Peyer's patch (tissue), 4 donors: ENCODE data around the gene GRIK4.

Experiments
- POLR2A ChIP-seq, 2 donors: fragments of 450-650 bp; IDR thresholded peaks; one replicate each; pipeline ENCODE4 v1.5.1; 2017; ENCODE audit warnings: antibody characterized with exemption in 2 of 2, mild to moderate bottlenecking in 2 of 2, moderate library complexity in 2 of 2
- TF ChIP-seq, protein P1 (sequence below), 6 experiments: fragments of 450-650 bp in 4 of 6; fragments of 200-600 bp in 2 of 6; sonication (generic) in 1 of 6; IDR thresholded peaks; one replicate each; pipeline ENCODE4 v1.5.1; 2017 to 2019; ENCODE audit warnings: antibody characterized with exemption in 6 of 6, mild to moderate bottlenecking in 3 of 6, moderate library complexity in 1 of 6

DNA sequence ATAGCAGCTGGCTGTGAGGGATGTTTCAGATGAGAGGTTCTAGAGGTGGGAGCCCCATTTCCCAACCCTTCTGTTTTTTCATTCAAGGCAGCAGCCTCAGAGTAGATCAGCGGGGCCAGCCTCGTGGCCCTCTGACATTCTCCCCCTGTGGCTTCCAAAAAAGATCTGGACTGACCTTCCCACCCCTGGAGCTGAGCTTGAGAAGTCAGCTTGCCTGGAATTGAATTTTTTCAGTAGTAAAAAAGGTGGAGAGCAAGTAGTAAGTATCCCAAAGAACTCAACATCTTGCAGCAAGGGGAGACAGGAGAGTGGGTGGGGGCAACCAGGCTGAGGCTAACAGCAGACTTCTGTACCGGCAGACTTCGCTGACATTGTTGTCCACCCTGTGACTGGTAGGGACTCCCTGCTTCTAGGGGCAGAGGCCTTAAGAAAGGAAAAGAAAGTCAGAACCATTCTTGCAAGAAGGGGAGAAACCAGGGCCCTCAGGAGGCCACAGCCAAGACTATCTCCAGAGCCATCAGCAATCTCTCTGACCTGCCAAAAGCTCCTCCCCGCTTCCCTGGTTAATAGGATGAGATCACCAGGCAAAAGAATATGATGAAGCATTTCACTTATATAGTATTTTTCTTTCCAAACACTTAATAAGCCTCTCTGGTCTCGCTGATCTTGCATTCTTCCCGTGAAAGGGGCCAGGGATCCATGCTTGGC is 2.0 kb upstream of the GRIK4 start:
- TF ChIP-seq, protein P1, sequence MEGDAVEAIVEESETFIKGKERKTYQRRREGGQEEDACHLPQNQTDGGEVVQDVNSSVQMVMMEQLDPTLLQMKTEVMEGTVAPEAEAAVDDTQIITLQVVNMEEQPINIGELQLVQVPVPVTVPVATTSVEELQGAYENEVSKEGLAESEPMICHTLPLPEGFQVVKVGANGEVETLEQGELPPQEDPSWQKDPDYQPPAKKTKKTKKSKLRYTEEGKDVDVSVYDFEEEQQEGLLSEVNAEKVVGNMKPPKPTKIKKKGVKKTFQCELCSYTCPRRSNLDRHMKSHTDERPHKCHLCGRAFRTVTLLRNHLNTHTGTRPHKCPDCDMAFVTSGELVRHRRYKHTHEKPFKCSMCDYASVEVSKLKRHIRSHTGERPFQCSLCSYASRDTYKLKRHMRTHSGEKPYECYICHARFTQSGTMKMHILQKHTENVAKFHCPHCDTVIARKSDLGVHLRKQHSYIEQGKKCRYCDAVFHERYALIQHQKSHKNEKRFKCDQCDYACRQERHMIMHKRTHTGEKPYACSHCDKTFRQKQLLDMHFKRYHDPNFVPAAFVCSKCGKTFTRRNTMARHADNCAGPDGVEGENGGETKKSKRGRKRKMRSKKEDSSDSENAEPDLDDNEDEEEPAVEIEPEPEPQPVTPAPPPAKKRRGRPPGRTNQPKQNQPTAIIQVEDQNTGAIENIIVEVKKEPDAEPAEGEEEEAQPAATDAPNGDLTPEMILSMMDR (IDR thresholded peaks at IDR 0.05), result no peak
- no peak for TF ChIP-seq POLR2A (IDR thresholded peaks at IDR 0.05)
